ENCODE data around the gene PDE6G.

DNA sequence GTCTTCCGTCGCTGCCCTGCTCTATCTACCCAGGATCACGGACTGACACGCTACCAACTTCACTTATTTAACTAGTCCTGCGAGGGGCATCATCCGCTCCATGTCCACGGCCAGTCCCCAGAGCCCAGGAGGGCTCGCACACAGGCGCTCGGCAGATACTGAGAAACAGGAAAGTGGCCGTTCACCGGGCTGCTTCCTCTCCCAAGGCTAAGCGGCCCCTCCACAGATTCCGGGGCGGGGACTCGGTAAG is 9.7 kb upstream of the PDE6G start:
- TF ChIP-seq, protein P1, sequence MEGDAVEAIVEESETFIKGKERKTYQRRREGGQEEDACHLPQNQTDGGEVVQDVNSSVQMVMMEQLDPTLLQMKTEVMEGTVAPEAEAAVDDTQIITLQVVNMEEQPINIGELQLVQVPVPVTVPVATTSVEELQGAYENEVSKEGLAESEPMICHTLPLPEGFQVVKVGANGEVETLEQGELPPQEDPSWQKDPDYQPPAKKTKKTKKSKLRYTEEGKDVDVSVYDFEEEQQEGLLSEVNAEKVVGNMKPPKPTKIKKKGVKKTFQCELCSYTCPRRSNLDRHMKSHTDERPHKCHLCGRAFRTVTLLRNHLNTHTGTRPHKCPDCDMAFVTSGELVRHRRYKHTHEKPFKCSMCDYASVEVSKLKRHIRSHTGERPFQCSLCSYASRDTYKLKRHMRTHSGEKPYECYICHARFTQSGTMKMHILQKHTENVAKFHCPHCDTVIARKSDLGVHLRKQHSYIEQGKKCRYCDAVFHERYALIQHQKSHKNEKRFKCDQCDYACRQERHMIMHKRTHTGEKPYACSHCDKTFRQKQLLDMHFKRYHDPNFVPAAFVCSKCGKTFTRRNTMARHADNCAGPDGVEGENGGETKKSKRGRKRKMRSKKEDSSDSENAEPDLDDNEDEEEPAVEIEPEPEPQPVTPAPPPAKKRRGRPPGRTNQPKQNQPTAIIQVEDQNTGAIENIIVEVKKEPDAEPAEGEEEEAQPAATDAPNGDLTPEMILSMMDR (IDR thresholded peaks at IDR 0.05) = no peak
- no peak for TF ChIP-seq POLR2A (IDR thresholded peaks at IDR 0.05)

All from lower leg skin (tissue), 3 donors.